Measurements from ENCODE around the gene MCC.
A peak's percentile ranks its signal among the peaks of the same experiment; 100 is the strongest.

The MCC gene

GRCh38 chr5:113125371-113125770, 362.9 kb downstream of the MCC start:
- no peak for DNase-seq

DNA sequence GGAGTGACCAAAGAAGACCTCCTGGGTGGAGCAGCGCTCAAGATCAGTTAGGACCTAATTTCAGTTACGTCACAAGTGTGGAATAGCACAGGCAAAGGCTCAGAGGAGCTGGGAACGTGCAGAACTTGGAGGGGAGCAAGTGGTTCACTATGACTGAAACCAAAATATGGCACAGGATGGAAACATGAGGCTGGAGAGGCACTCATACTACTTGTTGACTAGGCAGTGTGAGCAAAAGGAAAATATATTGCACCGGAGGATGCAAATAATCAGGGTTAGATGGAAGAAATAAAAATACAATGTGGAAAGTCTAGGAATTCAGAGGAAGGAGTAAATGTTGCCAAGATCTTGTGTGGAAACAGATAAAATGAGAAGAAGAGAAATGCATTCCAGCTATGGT, 363.3 kb downstream of the MCC start:
- DNase-seq, result no peak

DNA sequence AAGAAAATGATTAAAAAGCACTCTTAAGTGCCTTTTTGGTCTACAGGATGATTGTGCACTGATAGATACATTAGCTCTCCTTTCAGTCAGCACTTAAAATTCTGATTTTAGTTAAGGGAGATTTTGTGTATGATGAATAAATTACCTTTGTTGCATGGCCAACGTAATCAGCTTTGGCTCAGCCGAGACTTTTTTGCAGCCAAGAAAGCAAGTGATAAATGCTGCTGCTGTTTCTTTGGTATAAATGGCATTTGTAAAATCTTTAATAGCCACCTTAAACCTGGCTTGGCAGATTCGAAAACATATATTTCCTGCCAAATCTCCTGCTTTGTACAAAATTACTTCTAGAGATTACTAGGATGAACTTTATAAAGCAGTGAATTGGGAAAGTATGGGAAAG, 364.0 kb downstream of the MCC start:
- no peak for DNase-seq

DNA sequence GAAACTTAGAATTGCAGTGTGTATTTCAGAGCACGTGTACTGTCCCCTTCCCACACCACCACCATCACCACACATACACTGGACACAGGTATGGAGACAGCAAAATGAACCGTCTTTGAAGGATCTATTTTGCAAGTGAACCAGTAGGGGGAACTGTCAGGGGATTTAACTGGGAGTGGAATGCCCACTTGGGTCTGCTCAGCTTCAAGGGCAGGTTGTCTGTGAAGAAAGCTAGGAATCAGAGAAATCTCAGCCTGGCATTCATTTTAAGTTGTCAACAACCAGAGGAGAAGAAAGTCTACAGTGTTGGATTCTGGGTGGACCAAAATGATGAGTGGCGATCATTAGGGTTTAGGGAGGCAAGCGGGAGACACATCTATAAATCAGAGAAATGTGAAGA, 364.6 kb downstream of the MCC start:
- DNase-seq, result peak; percentile 18

- DNase-seq, result no peak
Observed at GRCh38 chr5:113122053-113122452, 366.2 kb downstream of the MCC start.

- DNase-seq, result no peak
Observed at GRCh38 chr5:113119246-113119924, 368.9 kb downstream of the MCC start.

- DNase-seq, result no peak
Observed at GRCh38 chr5:113118765-113119164, 369.5 kb downstream of the MCC start.

- DNase-seq, result no peak
Observed at GRCh38 chr5:113118298-113118697, 370.0 kb downstream of the MCC start.

DNA sequence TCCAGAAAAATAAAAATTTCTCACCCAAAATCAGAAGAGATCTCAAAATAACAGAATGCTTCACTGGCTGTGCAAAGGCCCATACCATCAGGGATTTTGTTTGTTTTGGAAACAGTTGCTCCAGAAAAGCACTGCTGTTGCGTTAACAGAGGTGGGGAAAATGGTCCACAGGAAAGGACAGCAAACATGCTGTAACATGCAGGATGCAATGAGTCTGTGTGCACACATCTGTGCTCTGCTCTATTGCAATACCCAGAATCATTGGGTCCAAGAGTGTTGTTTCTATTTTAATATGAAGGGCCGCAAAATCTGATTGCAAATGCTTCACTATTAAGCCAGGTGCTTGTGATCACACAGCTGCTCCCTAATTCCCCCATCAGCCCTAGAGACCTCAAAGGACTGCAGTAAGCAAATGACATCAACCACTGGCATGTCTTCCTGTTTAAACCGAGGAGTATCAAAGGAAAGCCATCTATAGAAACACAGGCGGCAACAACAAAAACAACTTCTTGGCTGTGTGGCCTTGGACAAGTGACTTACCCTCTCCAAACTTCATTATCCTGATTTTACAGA, 370.6 kb downstream of the MCC start:
- no peak for DNase-seq

DNA sequence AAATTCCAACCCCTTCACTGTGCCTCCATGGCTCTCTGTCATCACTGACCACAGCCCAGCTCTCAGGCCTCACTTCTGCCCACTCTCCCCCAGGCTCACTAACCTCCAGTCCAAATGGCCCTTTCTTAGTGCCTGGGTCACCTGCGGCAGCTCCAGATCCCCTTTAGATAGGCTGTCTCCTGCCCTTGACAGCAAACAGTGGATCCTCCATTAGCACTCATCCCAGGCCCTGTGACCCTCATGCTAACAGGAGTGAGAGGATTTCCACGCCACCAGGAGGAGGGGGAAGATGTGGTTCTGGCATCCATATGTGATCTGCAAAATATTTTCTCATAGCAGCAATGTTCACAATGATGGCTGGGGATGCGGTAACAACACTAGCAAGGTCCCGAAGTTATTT, 372.3 kb downstream of the MCC start:
- no peak for DNase-seq

GRCh38 chr5:113115061-113115460, 373.2 kb downstream of the MCC start:
- no peak for DNase-seq

DNA sequence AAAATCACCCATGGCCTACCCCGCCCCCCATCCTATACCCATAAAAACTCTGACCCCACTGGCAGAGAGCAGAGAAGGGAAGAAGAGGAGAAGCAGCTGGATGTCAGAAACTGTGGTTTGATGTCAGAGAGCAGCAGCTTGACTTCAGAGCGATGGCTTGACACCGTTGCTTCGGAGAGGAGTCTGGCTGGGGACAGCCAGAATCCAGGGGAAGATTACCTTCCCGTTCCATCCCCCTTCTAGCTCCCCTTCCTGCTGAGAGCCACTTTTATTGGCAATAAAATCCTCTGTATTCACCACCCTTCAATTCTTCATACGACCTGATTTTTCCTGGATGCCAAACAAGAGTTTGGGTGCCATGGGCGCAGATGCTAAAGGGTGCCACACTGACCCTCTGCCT, 373.7 kb downstream of the MCC start:
- DNase-seq, result no peak

DNA sequence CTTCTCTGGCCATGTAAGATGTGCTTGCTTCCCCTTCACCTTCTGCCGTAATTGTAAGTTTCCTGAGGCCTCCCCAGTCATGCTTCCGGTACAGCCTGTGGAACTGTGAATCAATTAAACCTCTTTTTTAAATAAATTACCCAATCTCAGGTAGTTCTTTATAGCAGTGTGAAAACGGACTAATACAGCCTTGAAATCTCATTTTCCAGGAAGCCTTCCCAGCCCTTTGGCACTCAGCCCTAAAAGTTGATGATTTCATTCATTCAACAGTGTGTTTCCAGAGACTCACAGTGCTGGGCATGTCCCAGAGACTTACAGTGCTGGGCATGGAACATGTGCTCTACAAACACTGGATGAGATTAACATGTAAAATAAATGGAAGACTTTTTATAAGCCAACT, 375.8 kb downstream of the MCC start:
- DNase-seq, result no peak

- DNase-seq, result no peak
Observed at GRCh38 chr5:113110117-113110516, 378.1 kb downstream of the MCC start.

GRCh38 chr5:113109344-113109743, 378.9 kb downstream of the MCC start:
- no peak for DNase-seq

GRCh38 chr5:113108485-113108884, 379.8 kb downstream of the MCC start:
- DNase-seq, result peak; percentile 54

DNA sequence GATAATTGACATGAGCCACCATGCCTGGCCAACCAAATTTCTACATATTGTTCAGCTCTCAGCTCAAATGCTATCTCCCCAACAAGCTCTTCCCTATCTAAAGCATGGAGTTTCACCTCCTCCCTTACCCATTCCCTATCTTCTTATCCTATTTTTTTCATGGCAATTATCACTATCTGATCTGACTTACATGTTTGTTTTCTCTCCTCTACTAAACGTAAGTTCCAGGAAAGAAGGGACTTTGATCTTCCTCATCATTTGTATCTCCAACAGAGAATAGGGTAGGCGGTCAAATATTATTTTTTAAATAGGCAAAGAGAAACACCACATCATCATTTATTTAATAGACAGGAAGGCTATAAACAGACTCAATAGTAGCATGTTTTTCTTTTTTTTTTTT, 381.4 kb downstream of the MCC start:
- no peak for DNase-seq

GRCh38 chr5:113105693-113106280, 382.5 kb downstream of the MCC start:
- no peak for DNase-seq

- no peak for DNase-seq
Observed at GRCh38 chr5:113103330-113103729, 384.9 kb downstream of the MCC start.

GRCh38 chr5:113102121-113102531, 386.1 kb downstream of the MCC start:
- DNase-seq, result no peak

GRCh38 chr5:113100981-113101380, 387.3 kb downstream of the MCC start:
- DNase-seq, result no peak

GRCh38 chr5:113099822-113100221, 388.4 kb downstream of the MCC start:
- DNase-seq, result no peak

GRCh38 chr5:113098378-113098777, 389.9 kb downstream of the MCC start:
- no peak for DNase-seq

- no peak for DNase-seq
Observed at GRCh38 chr5:113095831-113096230, 392.4 kb downstream of the MCC start.

GRCh38 chr5:113093558-113093957, 394.7 kb downstream of the MCC start:
- DNase-seq, result no peak
